HUES64 (cell line): Measurements from ENCODE around the gene ZNF593OS.
A peak's percentile ranks its signal among the peaks of the same experiment; 100 is the strongest.

Experiments
- H3K27ac ChIP-seq: 2 replicates; pipeline ENCODE4 v1.7.0; 2013; ENCODE audit warnings: low read depth, low read length, inconsistent platforms
- H3K27me3 ChIP-seq: 2 replicates; pipeline ENCODE4 v1.6.1; 2013; ENCODE audit warnings: mild to moderate bottlenecking, low read length; ENCODE audit not compliant: insufficient read depth
- H3K36me3 ChIP-seq: 2 replicates; pipeline ENCODE4 v1.6.1; 2013; ENCODE audit warnings: mild to moderate bottlenecking, low read length; ENCODE audit not compliant: insufficient read depth
- H3K4me1 ChIP-seq: 2 replicates; pipeline ENCODE4 v1.6.1; 2013; ENCODE audit warnings: mild to moderate bottlenecking, low read length, moderate library complexity; ENCODE audit not compliant: insufficient read depth
- H3K4me3 ChIP-seq: 2 replicates; pipeline ENCODE4 v1.5.1; 2013; ENCODE audit warnings: mild to moderate bottlenecking, low read length, moderate library complexity
- H3K9ac ChIP-seq: 2 replicates; pipeline ENCODE4 v1.6.1; 2013; ENCODE audit warnings: mild to moderate bottlenecking, low read depth, low read length
- H3K9me3 ChIP-seq: 2 replicates; pipeline ENCODE4 v1.6.1; 2013; ENCODE audit warnings: low read depth, low read length; ENCODE audit not compliant: insufficient read depth
- WGBS: fragments of 150-250, 120-280 bp; methylation state at CpG from one replicate; pipeline ENCODE4 v1.1.7; 2013; ENCODE audit warnings: missing lambda C conversion rate; 5-methylcytosine and 5-hydroxymethylcytosine counted together

Gene ZNF593OS

DNA sequence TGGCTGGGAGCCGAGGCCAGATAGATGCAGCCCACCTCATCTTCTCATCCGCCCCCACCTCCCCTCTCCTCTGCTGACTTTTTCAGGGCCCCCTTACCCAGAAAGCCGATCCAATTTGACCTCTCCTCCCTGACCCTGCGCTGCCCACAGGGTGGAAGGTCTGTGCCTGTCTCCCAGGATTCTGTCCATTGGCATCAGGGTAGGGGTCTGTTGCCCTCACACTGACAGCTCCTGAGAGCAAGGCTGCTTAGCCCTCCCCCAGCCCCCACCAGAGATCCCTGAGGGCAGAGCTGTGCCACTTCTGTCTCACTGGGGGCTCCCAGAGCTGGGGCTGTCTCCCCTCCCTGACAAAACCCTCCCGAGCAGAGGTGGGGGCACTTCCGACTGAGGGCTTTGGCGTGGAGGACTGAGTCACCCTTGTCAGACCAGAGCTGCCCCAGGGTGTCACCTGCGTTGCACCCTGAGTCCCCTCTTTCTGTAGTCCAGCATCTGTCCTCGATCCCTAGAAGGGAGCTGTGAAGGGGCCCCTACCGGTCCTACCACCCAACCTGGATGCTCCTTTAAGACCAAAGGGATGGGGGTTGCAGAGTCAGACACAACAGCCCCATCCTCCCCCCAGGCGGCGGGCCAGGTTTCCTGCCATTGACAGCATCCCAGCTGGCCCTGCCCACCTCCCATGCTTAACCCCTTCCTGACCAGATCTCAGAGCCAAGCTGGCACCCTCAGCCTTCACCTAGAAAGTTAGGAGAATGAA lies 15.2 kb downstream of the ZNF593OS start:
- Histone ChIP-seq H3K4me3 (peak overlapping the region; percentile 41), H3K9me3 (no peaks in the 10 kb centered on the region), H3K27me3 (peaks cover 100% of the 10 kb centered on the region), H3K9ac (no peak overlapping the region), H3K36me3 (no peaks in the 10 kb centered on the region), H3K4me1 (peaks cover 43% of the 10 kb centered on the region), H3K27ac (no peak overlapping the region)
- 6% methylated on average over 12 of the region's 12 CpGs for WGBS

DNA sequence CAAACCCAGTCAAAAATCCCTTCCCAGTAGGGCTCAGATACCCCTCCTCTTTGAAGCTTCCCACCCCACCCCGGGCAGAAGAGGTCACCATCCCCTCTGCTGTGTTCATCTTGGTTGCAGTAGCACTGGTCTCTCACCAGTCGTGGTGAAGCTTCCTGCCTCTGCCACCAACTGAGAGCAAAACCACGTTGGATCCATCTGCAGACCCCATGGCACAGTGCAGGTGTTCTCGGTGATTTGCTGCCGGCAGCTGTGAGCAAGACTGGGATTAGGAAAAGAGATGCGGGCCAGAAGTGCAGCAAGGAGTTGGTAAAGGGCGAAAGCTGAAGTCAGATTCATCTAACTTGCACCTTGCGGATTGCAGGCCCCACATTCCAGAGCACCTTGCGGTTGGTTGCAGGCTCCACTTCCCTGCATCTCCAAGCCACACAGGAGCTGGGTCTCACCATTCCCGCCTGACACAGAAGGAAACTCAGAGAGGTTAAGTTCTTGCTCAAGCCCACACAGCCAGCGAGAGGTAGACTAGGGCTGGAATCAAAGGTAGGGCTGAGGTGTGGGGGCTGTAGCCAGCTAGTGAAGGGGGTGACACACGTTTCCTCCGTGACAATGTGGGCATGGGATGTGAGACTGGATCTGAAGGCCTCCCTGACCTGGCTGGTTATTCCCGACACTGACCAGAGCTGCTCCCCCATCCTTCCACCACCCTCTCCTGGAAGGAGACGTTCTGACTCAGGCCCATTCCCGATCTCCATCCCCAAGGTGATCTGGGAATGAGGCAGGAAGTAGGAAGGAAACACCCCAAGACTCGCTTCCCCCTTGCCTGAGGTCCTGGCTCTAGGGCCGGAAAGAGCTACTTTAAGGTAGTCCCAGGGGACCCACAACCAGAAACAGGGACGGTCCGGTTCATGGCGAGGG lies 16.0 kb downstream of the ZNF593OS start:
- H3K4me1 ChIP-seq, result peaks cover 37% of the 10 kb centered on the region
- no peaks in the 10 kb centered on the region for H3K9me3 ChIP-seq
- H3K36me3 ChIP-seq, result no peaks in the 10 kb centered on the region
- WGBS, result 13% methylated on average over 21 of the region's 21 CpGs
- no peak overlapping the region for H3K27ac ChIP-seq
- H3K4me3 ChIP-seq, result peak overlapping the region; percentile 41
- no peak overlapping the region for H3K9ac ChIP-seq
- peaks cover 97% of the 10 kb centered on the region for H3K27me3 ChIP-seq

DNA sequence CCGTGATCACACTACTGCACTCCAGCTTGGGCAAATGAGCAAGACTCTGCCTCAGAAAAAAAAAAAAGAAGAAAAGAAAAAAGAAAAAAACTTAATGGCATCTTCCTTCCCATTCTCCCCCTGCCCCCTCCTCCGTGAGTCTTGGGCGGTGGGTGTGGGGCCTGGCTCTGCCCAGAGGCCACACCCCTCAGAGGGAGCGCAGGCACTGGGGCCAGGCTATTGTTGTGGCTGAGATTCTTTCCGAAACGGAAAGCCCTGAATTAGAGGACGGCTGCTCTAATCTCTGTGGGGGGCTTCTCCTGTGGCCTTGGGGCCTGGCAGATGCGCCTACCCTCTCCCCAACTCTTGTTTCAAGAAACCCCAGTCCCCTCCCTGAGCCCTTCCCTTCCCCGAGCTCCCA lies 16.9 kb downstream of the ZNF593OS start:
- no peak overlapping the region for H3K9ac ChIP-seq

DNA sequence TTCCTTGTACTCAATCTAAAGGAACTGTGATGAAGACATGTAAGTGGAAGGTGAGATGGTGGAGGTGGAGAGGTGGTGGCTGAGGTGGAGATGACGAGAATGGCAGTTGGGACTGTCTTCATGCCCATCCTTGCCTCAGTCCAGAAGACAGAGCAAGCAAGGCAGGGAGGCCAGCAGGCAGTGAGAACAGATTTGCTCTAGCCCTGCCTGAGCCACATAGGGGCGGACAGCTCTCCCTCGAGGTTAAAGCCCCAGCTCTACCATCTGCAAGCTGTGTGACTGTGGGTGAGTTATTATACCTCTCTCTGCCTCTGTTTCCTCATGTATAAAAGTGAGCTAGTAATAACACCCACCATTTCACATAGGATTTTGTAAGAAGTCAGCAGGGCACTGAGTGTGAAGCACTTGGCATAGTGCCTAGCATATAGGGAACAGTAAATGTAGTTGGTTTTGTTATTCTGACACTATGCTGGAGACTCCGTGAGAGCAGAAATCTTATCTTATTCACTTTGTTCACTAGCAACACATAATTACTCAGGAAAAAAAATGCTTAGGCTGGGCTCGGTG lies 17.6 kb downstream of the ZNF593OS start:
- Histone ChIP-seq H3K36me3 (no peaks in the 10 kb centered on the region), H3K4me3 (no peak overlapping the region), H3K9ac (no peak overlapping the region), H3K4me1 (peaks cover 32% of the 10 kb centered on the region), H3K27ac (no peak overlapping the region), H3K9me3 (no peaks in the 10 kb centered on the region), H3K27me3 (peaks cover 94% of the 10 kb centered on the region)
- 60% methylated on average over 5 of the region's 5 CpGs for WGBS

More for the DNA sequence above, 16.9 kb downstream of the ZNF593OS start:
- Histone ChIP-seq H3K9me3 (no peaks in the 10 kb centered on the region), H3K4me3 (peak overlapping the region; percentile 41), H3K27me3 (peaks cover 97% of the 10 kb centered on the region), H3K4me1 (peaks cover 37% of the 10 kb centered on the region), H3K36me3 (no peaks in the 10 kb centered on the region), H3K27ac (no peak overlapping the region)
- 2% methylated on average over 9 of the region's 9 CpGs for WGBS

DNA sequence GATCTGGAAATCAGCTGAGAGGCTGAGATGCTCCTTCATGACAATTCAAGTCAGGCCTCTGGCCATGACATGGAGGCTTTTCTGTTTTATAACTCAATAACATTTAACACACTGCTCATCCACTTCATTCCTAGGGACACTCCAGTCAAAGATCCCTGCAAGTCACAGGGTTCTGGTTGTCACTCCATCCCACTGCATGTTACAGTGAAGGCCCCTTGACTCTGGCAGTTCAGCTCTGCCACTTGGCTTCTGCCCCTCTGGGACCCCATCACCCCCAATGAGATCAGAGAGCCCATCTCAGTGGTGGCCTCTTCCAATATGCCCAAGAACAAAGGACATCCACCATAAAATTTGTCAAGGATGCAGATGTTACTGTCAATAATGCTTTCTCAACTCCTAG lies 22.7 kb downstream of the ZNF593OS start:
- H3K9ac ChIP-seq, result no peak overlapping the region
- H3K4me3 ChIP-seq, result no peak overlapping the region
- no peaks in the 10 kb centered on the region for H3K4me1 ChIP-seq
- H3K27me3 ChIP-seq, result peaks cover 83% of the 10 kb centered on the region
- H3K27ac ChIP-seq, result no peak overlapping the region
- H3K36me3 ChIP-seq, result no peaks in the 10 kb centered on the region
- H3K9me3 ChIP-seq, result no peaks in the 10 kb centered on the region

DNA sequence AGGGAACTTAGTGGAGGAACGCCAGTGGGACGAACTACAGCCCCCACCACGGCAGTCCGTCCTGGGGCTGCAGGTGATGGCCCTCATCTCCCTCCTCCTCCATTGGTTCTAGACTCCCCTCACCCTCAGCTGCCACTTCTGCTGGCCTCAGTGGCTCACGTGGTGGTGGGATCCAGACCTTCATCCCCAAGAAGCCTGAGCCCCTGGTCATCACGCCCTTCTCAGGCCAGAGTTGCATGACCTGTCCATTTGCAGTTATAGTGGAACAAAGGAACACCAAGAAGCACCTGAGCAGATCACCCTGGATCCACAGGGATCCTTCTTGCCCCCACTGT lies 25.7 kb downstream of the ZNF593OS start:
- peaks cover 59% of the 10 kb centered on the region for H3K27me3 ChIP-seq
- no peaks in the 10 kb centered on the region for H3K4me1 ChIP-seq
- no peak overlapping the region for H3K27ac ChIP-seq
- no peak overlapping the region for H3K4me3 ChIP-seq
- H3K36me3 ChIP-seq, result no peaks in the 10 kb centered on the region
- H3K9ac ChIP-seq, result no peak overlapping the region
- WGBS, result 69% methylated on average over 6 of the region's 6 CpGs
- H3K9me3 ChIP-seq, result no peaks in the 10 kb centered on the region

DNA sequence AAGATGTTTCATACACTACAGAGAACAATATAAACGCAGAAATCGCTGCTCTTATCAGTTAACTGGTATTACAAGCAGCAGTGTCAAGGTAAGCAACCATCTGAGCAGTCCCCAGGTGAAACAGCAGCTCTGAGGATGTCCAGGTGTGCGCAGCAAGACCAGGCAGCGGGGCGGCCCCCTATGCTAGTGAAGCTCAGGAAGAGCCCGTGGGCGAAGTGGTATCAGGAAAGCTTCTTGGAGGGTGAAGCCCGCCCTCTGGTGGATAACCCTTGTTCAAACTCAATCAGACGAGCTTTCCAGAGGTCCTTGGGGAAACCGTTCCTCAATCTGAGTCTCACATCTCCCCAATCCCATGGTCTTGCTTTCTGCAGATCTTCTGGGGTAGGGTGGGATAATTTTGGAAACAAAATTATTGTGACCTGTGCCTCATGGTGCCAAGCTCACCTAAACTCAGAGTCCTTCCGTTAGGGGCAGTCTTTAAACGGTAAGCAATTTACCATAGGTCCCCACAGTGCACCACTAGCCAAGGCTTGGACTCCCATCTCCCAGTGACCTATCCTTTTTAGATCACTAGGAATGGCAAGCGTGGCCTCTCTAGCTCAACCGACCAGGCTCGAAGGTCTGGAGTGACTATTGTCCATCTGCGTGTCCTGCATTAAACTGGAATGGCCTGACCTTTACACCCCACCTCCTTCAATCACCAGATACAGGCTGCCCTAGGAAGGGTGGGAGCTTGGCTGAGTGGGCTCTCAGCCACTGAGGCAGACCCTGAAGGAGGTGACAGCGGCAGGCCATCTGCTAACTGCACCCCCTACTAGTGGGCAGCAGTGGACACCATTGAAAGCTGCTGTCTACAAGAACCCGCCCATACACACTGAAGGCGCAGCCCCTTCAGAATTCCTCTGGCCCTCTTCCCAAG lies 26.3 kb downstream of the ZNF593OS start:
- no peaks in the 10 kb centered on the region for H3K36me3 ChIP-seq
- no peak overlapping the region for H3K4me3 ChIP-seq
- no peaks in the 10 kb centered on the region for H3K9me3 ChIP-seq
- H3K27ac ChIP-seq, result no peak overlapping the region
- 35% methylated on average over 19 of the region's 19 CpGs for WGBS
- no peak overlapping the region for H3K9ac ChIP-seq
- peaks cover 54% of the 10 kb centered on the region for H3K27me3 ChIP-seq
- no peaks in the 10 kb centered on the region for H3K4me1 ChIP-seq

DNA sequence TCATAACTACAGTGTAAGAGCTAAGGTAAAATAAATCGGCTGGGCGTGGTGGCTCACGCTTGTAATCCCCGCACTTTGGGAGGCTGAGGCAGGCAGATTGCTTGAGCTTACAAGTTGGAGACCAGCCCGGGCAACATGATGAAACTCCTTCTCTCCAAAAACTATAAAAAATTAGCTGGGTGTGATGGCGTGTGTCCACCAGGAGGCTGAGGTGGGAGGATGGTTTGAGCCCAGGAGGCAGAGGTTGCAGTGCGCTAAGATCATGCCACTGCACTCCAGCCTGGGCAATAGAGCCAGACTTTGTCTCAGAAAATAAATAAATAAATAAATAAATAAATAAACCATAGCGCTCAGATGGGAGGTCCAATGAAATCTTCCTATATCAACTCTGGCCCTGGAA lies 29.5 kb downstream of the ZNF593OS start:
- Histone ChIP-seq H3K4me3 (no peak overlapping the region), H3K27me3 (peaks cover 33% of the 10 kb centered on the region), H3K27ac (no peak overlapping the region), H3K36me3 (no peaks in the 10 kb centered on the region), H3K9me3 (no peaks in the 10 kb centered on the region), H3K9ac (no peak overlapping the region), H3K4me1 (no peaks in the 10 kb centered on the region; the same call in 1 of the 2 replicates)
- 95% methylated on average over 8 of the region's 8 CpGs for whole genome bisulfite sequencing

DNA sequence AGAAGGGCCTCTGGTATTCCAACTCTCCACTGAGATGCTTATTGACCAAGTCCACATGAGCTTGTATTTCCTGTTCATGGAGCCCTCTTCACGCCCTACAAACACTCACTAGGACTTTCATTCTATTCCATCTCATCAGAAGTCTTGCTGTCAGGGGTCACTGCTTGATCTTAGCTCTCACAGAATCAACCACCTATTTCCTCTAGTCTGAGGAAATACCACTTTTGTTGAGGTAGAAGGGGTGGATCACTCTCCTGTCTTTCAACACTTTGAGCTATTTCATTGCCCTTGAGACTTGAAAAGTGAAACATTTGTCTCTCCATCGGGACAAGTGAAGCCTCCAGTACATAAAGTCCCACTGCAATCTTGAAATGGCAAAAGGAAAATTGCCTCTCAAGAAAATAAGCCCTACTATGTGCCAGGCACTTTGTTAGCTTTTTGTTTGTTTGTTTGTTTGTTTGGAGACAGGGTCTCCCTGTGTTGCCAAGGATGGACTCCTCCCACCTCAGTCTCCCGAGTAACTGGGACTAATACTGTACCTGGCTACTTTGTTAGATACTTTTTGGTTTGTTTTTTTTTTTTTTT lies 32.6 kb downstream of the ZNF593OS start:
- Histone ChIP-seq H3K27me3 (peaks cover 5% of the 10 kb centered on the region; the same call in 1 of the 2 replicates), H3K9ac (no peak overlapping the region), H3K9me3 (no peaks in the 10 kb centered on the region), H3K4me3 (no peak overlapping the region), H3K36me3 (no peaks in the 10 kb centered on the region), H3K27ac (no peak overlapping the region), H3K4me1 (no peaks in the 10 kb centered on the region; the same call in 1 of the 2 replicates)
- 76% methylated on average over 2 of the region's 3 CpGs for WGBS

DNA sequence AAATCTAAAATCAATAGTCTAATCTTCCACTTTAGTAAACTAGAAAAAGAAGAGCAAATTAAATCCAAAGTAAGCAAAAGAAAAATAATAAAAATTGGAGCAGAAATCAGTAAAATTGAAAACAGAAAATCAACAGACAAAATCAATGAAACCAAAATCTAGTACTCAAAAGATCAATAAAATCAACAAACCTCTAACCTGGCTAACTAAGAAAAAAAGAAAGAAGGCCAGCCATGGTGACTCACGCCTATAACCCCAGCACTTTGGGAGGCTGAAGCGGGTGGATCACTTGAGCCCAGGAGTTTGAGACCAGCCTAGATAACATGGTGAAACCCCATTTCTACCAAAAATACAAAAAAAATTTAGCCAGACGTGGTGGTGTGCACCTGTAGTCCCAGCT lies 37.2 kb downstream of the ZNF593OS start:
- H3K27me3 ChIP-seq, result no peaks in the 10 kb centered on the region
- 82% methylated on average over 3 of the region's 3 CpGs for WGBS
- no peaks in the 10 kb centered on the region for H3K9me3 ChIP-seq
- no peaks in the 10 kb centered on the region; the same call in 1 of the 2 replicates for H3K4me1 ChIP-seq
- no peak overlapping the region for H3K27ac ChIP-seq
- no peak overlapping the region for H3K9ac ChIP-seq
- no peaks in the 10 kb centered on the region for H3K36me3 ChIP-seq
- H3K4me3 ChIP-seq, result no peak overlapping the region
